HEK293 (cell line): ENCODE measurements around the gene LDLRAD2.

ENCODE experiments used
- CTCF ChIA-PET: fragments of 350-600 bp; formaldehyde crosslinking; extraction: SDS; loops from one replicate; lab custom pipeline; 2021; ENCODE audit warnings: antibody characterized with exemption; lab: Yijun Ruan, JAX
- POLR2A ChIA-PET: fragments of 300-600 bp; formaldehyde crosslinking; extraction: SDS; loops from one replicate; lab custom pipeline; 2020; ENCODE audit warnings: antibody characterized with exemption, inconsistent platforms; lab: Yijun Ruan, JAX
- H3K27ac ChIP-seq: fragments of 200-500 bp; sonication (Bioruptor generic); 2 replicates; pipeline ENCODE4 v1.5.1; 2014; ENCODE audit warnings: low read depth, low read length, control low read depth, inconsistent platforms; ENCODE audit errors: extremely low read depth
- H3K36me3 ChIP-seq, 2 experiments: fragments of 200-500 bp in 1 of 2; sonication (Bioruptor generic) in 1 of 2; 1 replicate in 1 of 2; 2 replicates in 1 of 2; pipeline ENCODE4 v1.5.1; 2014 to 2017; ENCODE audit warnings: inconsistent platforms in 2 of 2, low read length in 2 of 2; ENCODE audit not compliant: control insufficient read depth in 2 of 2, insufficient read depth in 1 of 2
- H3K4me1 ChIP-seq: fragments of 200-500 bp; sonication (Bioruptor generic); 2 replicates; pipeline ENCODE4 v1.5.1; 2014; ENCODE audit warnings: mild to moderate bottlenecking, low read length, inconsistent platforms; ENCODE audit not compliant: control insufficient read depth, insufficient read depth
- H3K4me3 ChIP-seq: 2 replicates; pipeline ENCODE4 v1.5.1; 2011; ENCODE audit warnings: low read depth, mild to moderate bottlenecking, control low read depth, low read length, moderate library complexity
- H3K9me3 ChIP-seq: fragments of 200-500 bp; sonication (Bioruptor generic); 2 replicates; pipeline ENCODE4 v1.5.1; 2014; ENCODE audit warnings: low read depth, low read length, inconsistent platforms; ENCODE audit not compliant: control insufficient read depth, insufficient read depth
- EGR2 ChIP-seq: fragments of 450-650 bp; formaldehyde crosslinking; IDR thresholded peaks from 2 replicates; pipeline ENCODE4 v1.5.1; 2016; ENCODE audit warnings: low read depth, missing biosample characterization, missing genetic modification characterization
- KLF17 ChIP-seq: fragments of 450-650 bp; formaldehyde crosslinking; IDR thresholded peaks from 2 replicates; pipeline ENCODE4 v1.5.1; 2016; ENCODE audit warnings: missing biosample characterization, missing genetic modification characterization
- KLF8 ChIP-seq: fragments of 450-650 bp; formaldehyde crosslinking; IDR thresholded peaks from 2 replicates; pipeline ENCODE4 v1.5.1; 2016; ENCODE audit warnings: missing biosample characterization, missing genetic modification characterization
- MEIS1 ChIP-seq: sonication (generic); formaldehyde crosslinking; IDR thresholded peaks from 2 replicates; pipeline ENCODE4 v1.8.1; 2022; ENCODE audit warnings: missing genetic modification reagents, mild to moderate bottlenecking, borderline replicate concordance
- MYNN ChIP-seq: fragments of 450-650 bp; formaldehyde crosslinking; IDR thresholded peaks from 2 replicates; pipeline ENCODE4 v1.5.1; 2016; ENCODE audit warnings: missing biosample characterization, missing genetic modification characterization, borderline replicate concordance
- PBX3 ChIP-seq: sonication (generic); formaldehyde crosslinking; IDR thresholded peaks from 2 replicates; pipeline ENCODE4 v1.8.1; 2022; ENCODE audit warnings: mild to moderate bottlenecking, moderate library complexity, missing genetic modification reagents
- SALL2 ChIP-seq: fragments of 450-650 bp; formaldehyde crosslinking; IDR thresholded peaks from 2 replicates; pipeline ENCODE4 v1.5.0; 2017; ENCODE audit warnings: missing biosample characterization, mild to moderate bottlenecking, missing genetic modification characterization, borderline replicate concordance
- SCRT2 ChIP-seq: fragments of 450-650 bp; formaldehyde crosslinking; IDR thresholded peaks from 2 replicates; pipeline ENCODE4 v1.5.1; 2016; ENCODE audit warnings: missing biosample characterization, missing genetic modification characterization
- SETDB1 ChIP-seq: IDR thresholded peaks from one replicate; pipeline ENCODE4 v1.6.1; 2017; ENCODE audit warnings: mild to moderate bottlenecking, low read length, moderate library complexity, mixed read lengths; ENCODE audit not compliant: insufficient read length
- ZBTB20 ChIP-seq: fragments of 450-650 bp; formaldehyde crosslinking; IDR thresholded peaks from 2 replicates; pipeline ENCODE4 v1.5.1; 2016; ENCODE audit warnings: missing biosample characterization, missing genetic modification characterization
- ZFHX2 ChIP-seq: fragments of 450-650 bp; formaldehyde crosslinking; conservative IDR thresholded peaks from 2 replicates; pipeline ENCODE4 v1.5.1; 2016; ENCODE audit warnings: missing biosample characterization, missing genetic modification characterization
- ZIC2 ChIP-seq: fragments of 450-650 bp; formaldehyde crosslinking; IDR thresholded peaks from 2 replicates; pipeline ENCODE4 v1.5.1; 2016; ENCODE audit warnings: missing biosample characterization, missing genetic modification characterization
- ZNF157 ChIP-seq: fragments of 450-650 bp; formaldehyde crosslinking; IDR thresholded peaks from 2 replicates; pipeline ENCODE4 v1.5.1; 2016; ENCODE audit warnings: missing biosample characterization, missing genetic modification characterization
- ZNF274 ChIP-seq, 2 experiments: fragments of 200-500 bp in 1 of 2; fragments of 450-650 bp in 1 of 2; sonication (Bioruptor generic) in 1 of 2; formaldehyde crosslinking in 1 of 2; IDR thresholded peaks; 2 replicates each; pipeline versions ENCODE4 v1.5.1 to v1.6.1; 2014 to 2016; ENCODE audit warnings: borderline replicate concordance in 1 of 2, inconsistent platforms in 1 of 2, low read length in 1 of 2, missing biosample characterization in 1 of 2, missing genetic modification characterization in 1 of 2
- ZNF280D ChIP-seq: fragments of 450-650 bp; formaldehyde crosslinking; IDR thresholded peaks from 2 replicates; pipeline ENCODE4 v1.5.1; 2016; ENCODE audit warnings: missing biosample characterization, missing genetic modification characterization
- ZNF488 ChIP-seq: fragments of 450-650 bp; formaldehyde crosslinking; IDR thresholded peaks from 2 replicates; pipeline ENCODE4 v1.5.1; 2016; ENCODE audit warnings: missing biosample characterization, missing genetic modification characterization
- ZNF596 ChIP-seq: fragments of 450-650 bp; IDR thresholded peaks from 2 replicates; pipeline ENCODE4 v1.5.0; 2018; ENCODE audit warnings: missing biosample characterization, mild to moderate bottlenecking, missing genetic modification characterization, moderate library complexity
- ZNF600 ChIP-seq: fragments of 450-650 bp; formaldehyde crosslinking; IDR thresholded peaks from 2 replicates; pipeline ENCODE4 v1.5.1; 2016; ENCODE audit warnings: missing biosample characterization, missing genetic modification characterization
- ZNF670 ChIP-seq: fragments of 450-650 bp; formaldehyde crosslinking; IDR thresholded peaks from 2 replicates; pipeline ENCODE4 v1.5.1; 2016; ENCODE audit warnings: missing biosample characterization, missing genetic modification characterization, low read depth
- ZNF692 ChIP-seq: fragments of 450-650 bp; formaldehyde crosslinking; IDR thresholded peaks from 2 replicates; pipeline ENCODE4 v1.5.1; 2016; ENCODE audit warnings: missing biosample characterization, missing genetic modification characterization

LDLRAD2 gene

GRCh38 chr1:21815724-21816321 lies 3.8 kb downstream of the LDLRAD2 start (continued):
- TF ChIP-seq SETDB1 (no peak), SCRT2 (tag by site-specific recombination) (no peak), EGR2 (tag by site-specific recombination) (peak; percentile 30; the same call in 1 of the 2 replicates), KLF17 (no peak), ZFHX2 (peak; percentile 66), ZBTB20 (tag by site-specific recombination) (no peak), ZNF274 (IDR thresholded peaks at IDR 0.05; ENCODE audit: low read length) (no peak), ZNF274 (tag by site-specific recombination; IDR thresholded peaks at IDR 0.05; ENCODE audit: borderline replicate concordance) (no peak), MYNN (tag by site-specific recombination) (no peak), ZIC2 (tag by site-specific recombination) (peak; percentile 74)

GRCh38 chr1:21816602-21817302 lies 4.7 kb downstream of the LDLRAD2 start:
- Histone ChIP-seq H3K36me3 (no peaks in the 10 kb centered on the region), H3K9me3 (no peaks in the 10 kb centered on the region), H3K4me1 (no peaks in the 10 kb centered on the region), H3K27ac (no peak overlapping the region), H3K4me3 (no peak overlapping the region)
- POLR2A ChIA-PET = no interaction called here
- no peak for TF ChIP-seq ZNF488 (tag by site-specific recombination)
- 0 out of 2 replicates have a peak, but pooled peaks have one; percentile 43 for TF ChIP-seq ZNF600
- no peak for TF ChIP-seq ZNF596 (tag by site-specific recombination)
- TF ChIP-seq ZNF280D (tag by site-specific recombination) = no peak
- TF ChIP-seq KLF8 = no peak
- TF ChIP-seq ZFHX2 = no peak
- CTCF ChIA-PET = interaction anchor here (0.7 kb wide), 1 partner anchor 23 kb away, joined by 4 read pairs; no protein-coding TSS in a partner anchor

- ChIA-PET CTCF (no interaction called here), POLR2A (no interaction called here)
- H3K4me1 ChIP-seq = no peaks in the 10 kb centered on the region
- no peaks in the 10 kb centered on the region for H3K9me3 ChIP-seq
- no peak overlapping the region for H3K4me3 ChIP-seq
- TF ChIP-seq ZNF670 (no peak), ZNF157 (no peak), PBX3 (CRISPR knock-in tag) (no peak), MEIS1 (CRISPR knock-in tag) (no peak), SALL2 (tag by site-specific recombination) (no peak), ZNF692 (no peak), SETDB1 (no peak)
- no peaks in the 10 kb centered on the region for H3K36me3 ChIP-seq
- no peak overlapping the region for H3K27ac ChIP-seq
These were observed 6.6 kb downstream of the LDLRAD2 start for GRCh38 chr1:21818656-21819055.
